ENCODE results near the gene RBM28. TPM values are rescaled to one million over a fixed set of nuclear protein-coding genes. Genes with fewer than 3 reads are reported as not detected.

RBM28 gene
- total RNA-seq, 1 donor from 2014 or later: 17.1 TPM

DNA sequence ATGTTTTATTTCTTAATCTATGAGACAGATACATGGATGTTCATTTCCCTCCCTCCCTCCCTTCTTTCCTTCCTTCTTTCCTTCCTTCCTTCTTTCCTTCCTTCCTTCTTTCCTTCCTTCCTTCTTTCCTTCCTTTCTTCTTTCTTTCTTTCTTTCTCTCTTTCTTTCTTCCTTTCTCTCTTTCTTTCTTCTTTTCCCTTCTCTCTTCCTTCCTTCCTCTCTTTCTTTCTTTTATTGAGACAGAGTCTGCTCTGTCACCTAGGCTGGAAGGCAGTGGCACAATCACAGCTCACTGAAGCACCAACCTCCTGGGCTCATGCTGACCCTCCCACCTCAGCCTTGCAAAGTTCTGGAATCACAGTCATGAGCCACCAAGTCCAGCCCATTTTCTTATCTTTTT is 23.3 kb upstream of the RBM28 start:
- Histone ChIP-seq H3K4me3 (ENCODE audit: low read depth, low read length) (no peak overlapping the region), H3K36me3 (ENCODE audit: control insufficient read depth, insufficient read depth, low read length) (no peaks in the 10 kb centered on the region), H3K27me3 (ENCODE audit: control insufficient read depth, insufficient read depth, low read length) (no peaks in the 10 kb centered on the region)
- TF ChIP-seq, protein P1, sequence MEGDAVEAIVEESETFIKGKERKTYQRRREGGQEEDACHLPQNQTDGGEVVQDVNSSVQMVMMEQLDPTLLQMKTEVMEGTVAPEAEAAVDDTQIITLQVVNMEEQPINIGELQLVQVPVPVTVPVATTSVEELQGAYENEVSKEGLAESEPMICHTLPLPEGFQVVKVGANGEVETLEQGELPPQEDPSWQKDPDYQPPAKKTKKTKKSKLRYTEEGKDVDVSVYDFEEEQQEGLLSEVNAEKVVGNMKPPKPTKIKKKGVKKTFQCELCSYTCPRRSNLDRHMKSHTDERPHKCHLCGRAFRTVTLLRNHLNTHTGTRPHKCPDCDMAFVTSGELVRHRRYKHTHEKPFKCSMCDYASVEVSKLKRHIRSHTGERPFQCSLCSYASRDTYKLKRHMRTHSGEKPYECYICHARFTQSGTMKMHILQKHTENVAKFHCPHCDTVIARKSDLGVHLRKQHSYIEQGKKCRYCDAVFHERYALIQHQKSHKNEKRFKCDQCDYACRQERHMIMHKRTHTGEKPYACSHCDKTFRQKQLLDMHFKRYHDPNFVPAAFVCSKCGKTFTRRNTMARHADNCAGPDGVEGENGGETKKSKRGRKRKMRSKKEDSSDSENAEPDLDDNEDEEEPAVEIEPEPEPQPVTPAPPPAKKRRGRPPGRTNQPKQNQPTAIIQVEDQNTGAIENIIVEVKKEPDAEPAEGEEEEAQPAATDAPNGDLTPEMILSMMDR (IDR thresholded peaks at IDR 0.05; ENCODE audit: insufficient read depth, low read length, severe bottlenecking): no peak
- FAIRE-seq (no peak), DNase-seq (ENCODE audit: low read depth) (no peak)

- no peaks in the 10 kb centered on the region for H3K36me3 ChIP-seq (ENCODE audit: control insufficient read depth, insufficient read depth, low read length)
- FAIRE-seq: no peak
- DNase-seq (ENCODE audit: low read depth): peak; percentile 95
- H3K4me3 ChIP-seq (ENCODE audit: low read depth, low read length): no peak overlapping the region
- H3K27me3 ChIP-seq (ENCODE audit: control insufficient read depth, insufficient read depth, low read length): no peaks in the 10 kb centered on the region
- TF ChIP-seq, protein P1 (IDR thresholded peaks at IDR 0.05; ENCODE audit: insufficient read depth, low read length, severe bottlenecking): no peak
These were observed 22.6 kb upstream of the RBM28 start for GRCh38 chr7:128366300-128366699.

GRCh38 chr7:128365432-128365831 is 21.7 kb upstream of the RBM28 start:
- Histone ChIP-seq H3K27me3 (ENCODE audit: control insufficient read depth, insufficient read depth, low read length) (no peaks in the 10 kb centered on the region), H3K36me3 (ENCODE audit: control insufficient read depth, insufficient read depth, low read length) (no peaks in the 10 kb centered on the region), H3K4me3 (ENCODE audit: low read depth, low read length) (no peak overlapping the region)
- DNase-seq (ENCODE audit: low read depth): no peak
- TF ChIP-seq, protein P1 (IDR thresholded peaks at IDR 0.05; ENCODE audit: insufficient read depth, low read length, severe bottlenecking): no peak
- FAIRE-seq: no peak

DNA sequence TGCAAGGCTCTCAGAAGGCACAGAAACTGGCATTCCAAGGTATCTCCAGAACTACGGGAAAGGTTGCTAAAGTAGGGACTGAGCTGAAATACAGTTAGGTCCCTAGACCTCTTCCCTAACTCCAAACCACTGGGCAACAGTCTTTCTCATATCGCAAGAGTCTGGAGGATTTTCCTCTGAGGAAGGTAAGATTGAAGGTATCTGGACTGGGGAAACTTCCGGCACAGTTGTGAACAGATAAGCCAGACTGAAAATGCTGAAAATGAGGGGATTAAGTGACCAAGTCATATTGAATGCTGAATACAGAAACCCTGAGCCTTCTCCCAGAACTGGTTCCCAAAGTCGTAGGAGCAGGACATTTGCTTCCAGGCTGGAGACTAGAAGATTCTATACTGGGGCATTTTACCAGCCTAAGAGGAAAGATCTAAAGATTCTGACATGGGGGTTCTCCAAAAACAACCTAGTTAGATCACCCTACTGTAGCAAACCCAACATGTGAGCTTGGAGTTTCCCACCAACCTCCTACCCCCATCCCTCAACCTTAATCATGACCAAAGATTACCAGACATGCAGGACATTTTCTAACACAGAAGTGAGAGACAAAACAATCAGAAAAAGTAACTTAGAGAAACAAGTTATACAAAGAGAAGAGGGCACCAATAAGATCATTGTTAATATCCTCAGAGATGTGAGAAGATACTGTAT is 20.6 kb upstream of the RBM28 start:
- no peak for FAIRE-seq
- Histone ChIP-seq H3K27me3 (ENCODE audit: control insufficient read depth, insufficient read depth, low read length) (peaks cover 2% of the 10 kb centered on the region), H3K4me3 (ENCODE audit: low read depth, low read length) (no peak overlapping the region)

DNA sequence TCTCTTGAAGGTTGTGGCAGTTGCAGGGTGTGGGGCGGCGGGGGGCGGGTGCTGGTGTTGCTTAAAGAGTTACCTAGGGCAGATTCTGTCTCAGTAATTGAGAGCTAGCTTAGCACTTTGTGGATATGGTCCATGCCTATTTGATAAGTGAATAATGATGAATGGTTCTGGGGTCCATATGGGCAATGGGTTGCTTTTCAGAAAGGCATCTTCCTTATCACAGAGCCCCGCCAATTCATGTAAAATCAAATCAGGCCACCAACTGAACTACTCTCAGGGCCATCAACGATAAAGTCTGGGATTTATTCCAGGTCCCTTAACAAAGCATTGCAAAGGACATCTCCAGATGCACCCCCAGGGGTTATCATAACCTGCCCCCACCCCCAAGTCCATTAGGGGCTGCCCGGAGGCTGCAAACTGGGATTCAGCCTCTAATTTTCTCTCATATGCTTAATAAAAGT is 19.6 kb upstream of the RBM28 start:
- Histone ChIP-seq H3K27me3 (ENCODE audit: control insufficient read depth, insufficient read depth, low read length) (peaks cover 2% of the 10 kb centered on the region), H3K36me3 (ENCODE audit: control insufficient read depth, insufficient read depth, low read length) (no peaks in the 10 kb centered on the region), H3K4me3 (ENCODE audit: low read depth, low read length) (no peak overlapping the region)
- TF ChIP-seq, protein P1 (IDR thresholded peaks at IDR 0.05; ENCODE audit: insufficient read depth, low read length, severe bottlenecking): no peak
- FAIRE-seq: no peak
- DNase-seq (ENCODE audit: low read depth): no peak

More for the DNA sequence above, 20.6 kb upstream of the RBM28 start:
- DNase-seq (ENCODE audit: low read depth): no peak
- TF ChIP-seq, protein P1 (IDR thresholded peaks at IDR 0.05; ENCODE audit: insufficient read depth, low read length, severe bottlenecking): no peak
- H3K36me3 ChIP-seq (ENCODE audit: control insufficient read depth, insufficient read depth, low read length): no peaks in the 10 kb centered on the region

DNA sequence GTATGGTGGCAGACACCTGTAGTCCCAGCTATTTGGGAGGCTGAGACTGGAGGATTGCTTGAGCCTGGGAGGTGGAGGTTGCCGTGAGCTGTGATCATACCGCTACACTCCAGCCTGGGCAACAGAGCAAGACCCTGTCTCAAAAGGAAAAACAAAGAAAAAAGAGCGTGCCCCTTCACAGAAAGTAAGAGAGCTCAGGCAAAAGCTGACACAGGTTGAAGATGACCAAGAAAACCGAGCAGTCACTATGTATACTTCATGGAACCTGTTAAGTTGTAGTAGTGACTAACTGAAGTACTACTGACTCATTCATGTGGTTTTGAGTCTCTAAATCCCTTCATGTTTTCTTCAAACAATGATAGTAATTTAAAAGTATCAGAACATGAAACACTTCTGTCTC is 19.0 kb upstream of the RBM28 start:
- H3K4me3 ChIP-seq (ENCODE audit: low read depth, low read length): no peak overlapping the region
- peaks cover 2% of the 10 kb centered on the region for H3K27me3 ChIP-seq (ENCODE audit: control insufficient read depth, insufficient read depth, low read length)
- FAIRE-seq (no peak), DNase-seq (ENCODE audit: low read depth) (peak; percentile 90)
- TF ChIP-seq, protein P1 (IDR thresholded peaks at IDR 0.05; ENCODE audit: insufficient read depth, low read length, severe bottlenecking): no peak
- no peaks in the 10 kb centered on the region for H3K36me3 ChIP-seq (ENCODE audit: control insufficient read depth, insufficient read depth, low read length)
